Activated gamma-delta T cell (primary cell): Measurements from ENCODE around the gene HDAC9.

ENCODE experiments used
- DNase-seq: peaks from one replicate; lab custom pipeline; 2025; lab: John Stamatoyannopoulos, UW

HDAC9 gene

DNA sequence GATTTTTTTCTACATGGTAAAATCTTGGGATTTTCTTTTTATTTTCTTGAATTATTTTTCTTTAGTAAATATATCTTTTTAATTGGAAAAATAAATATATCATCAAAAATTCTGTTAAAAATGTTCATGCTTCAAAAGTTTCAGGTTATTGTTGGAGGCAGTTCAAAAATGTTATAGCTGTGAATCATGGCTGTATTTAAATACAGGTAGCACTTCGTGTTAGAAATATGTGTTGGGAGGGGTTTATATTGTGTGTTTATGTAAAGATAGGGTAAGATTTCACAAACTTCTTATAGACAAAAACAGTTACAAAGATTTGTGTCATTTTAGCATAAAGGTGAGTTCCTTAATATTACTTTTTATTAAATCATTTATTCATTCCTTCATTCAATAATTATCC lies 60.4 kb downstream of the HDAC9 start:
- no peak for DNase-seq

GRCh38 chr7:18558503-18558902 lies 63.0 kb downstream of the HDAC9 start:
- DNase-seq: no peak

DNA sequence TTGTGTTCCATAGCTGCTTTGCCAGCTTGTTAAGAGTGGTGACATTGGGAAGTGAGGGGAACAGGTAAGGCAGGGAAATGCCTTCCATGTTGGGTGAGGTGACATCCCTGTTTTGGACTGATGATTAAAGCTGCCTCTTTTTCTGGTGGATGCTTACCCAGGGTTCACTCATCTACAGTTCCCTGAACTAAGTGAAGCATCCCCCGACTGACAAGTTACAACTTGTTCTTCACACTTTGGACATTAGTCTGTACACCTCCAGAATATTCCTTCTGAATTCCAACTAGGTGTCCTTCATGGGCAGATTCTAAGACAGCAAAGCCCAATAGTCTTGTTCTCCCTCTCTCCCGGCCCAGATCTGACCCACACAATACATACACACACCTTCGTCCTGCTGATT lies 63.4 kb downstream of the HDAC9 start:
- DNase-seq: no peak

DNA sequence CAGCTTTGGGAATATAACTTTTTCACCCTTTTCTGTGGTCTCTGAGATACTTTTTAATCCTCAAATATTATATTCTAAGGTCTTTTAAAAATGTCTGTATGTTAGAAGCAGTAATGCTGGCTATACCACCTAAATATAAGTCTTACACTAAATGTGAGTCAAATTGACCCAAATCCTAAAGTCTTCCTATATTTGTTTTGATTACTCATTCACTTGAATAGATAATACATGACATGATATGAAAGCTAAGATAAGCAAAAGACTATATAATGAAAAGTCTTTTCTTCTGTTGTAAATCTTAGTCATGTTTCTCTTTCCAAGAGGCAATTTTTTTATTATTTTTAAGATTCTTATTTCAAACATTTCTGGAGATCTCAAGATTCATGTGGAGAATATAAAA lies 64.2 kb downstream of the HDAC9 start:
- no peak for DNase-seq

GRCh38 chr7:18564779-18565178 lies 69.2 kb downstream of the HDAC9 start:
- DNase-seq: no peak

GRCh38 chr7:18565337-18565736 lies 69.8 kb downstream of the HDAC9 start:
- no peak for DNase-seq

GRCh38 chr7:18566205-18566604 lies 70.7 kb downstream of the HDAC9 start:
- no peak for DNase-seq

DNA sequence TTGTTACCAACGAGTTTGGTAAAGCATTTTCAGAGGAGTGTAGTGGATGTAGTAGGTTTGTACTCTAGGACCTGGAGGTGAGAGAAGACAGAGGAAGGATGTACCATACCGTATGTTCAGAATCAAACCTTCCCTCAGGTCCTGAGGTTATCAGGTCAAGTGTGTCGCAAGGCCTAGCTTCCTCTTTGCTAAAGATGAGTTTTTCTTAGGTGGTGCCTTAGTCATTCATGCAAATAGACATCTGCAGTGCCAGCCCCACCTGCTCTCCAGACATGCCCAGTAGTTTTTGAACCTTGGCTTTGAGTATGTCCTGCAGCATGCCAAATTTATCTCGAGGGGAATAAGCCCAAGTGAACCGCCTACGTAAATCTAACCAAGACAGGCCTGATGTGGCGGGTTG lies 71.3 kb downstream of the HDAC9 start:
- no peak for DNase-seq

DNA sequence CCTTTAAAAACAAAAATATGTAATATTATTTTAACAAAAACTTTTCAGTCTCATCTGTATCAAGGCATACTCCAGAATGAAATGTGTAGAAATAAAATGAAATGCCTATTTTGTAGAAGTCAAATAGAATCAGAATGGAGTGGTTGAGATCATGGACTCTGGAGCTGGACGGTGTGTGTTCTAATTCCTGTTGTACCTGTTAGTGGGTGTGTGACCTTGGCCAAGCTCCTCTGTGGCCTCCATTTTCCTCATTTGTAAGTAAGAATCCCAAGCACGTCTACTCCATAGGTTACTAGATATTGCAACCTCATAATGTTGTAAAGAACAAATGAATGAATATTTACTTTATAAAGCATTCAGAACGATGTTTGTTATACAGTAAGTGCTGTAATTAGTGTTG lies 74.9 kb downstream of the HDAC9 start:
- DNase-seq: no peak

GRCh38 chr7:18570890-18571478 lies 75.4 kb downstream of the HDAC9 start:
- DNase-seq: no peak

DNA sequence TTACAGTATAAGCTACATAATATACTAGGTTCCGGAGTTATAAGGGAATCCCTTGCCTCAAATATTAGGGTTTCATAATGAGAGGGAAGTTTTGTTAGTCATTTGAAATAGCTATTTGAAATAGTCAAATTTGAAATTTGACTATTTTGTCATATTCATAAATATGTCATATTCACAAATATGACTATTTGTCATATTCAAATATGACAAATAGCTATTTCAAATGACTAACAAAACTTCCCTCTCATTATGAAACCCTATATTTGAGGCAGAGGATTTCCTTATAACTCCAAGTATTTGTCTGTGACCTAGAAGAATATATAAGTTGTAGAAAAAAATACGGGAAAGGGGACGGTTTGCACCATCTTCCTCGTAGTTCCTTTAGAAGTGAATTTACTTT lies 76.6 kb downstream of the HDAC9 start:
- no peak for DNase-seq

GRCh38 chr7:18572885-18573284 lies 77.3 kb downstream of the HDAC9 start:
- DNase-seq: no peak

DNA sequence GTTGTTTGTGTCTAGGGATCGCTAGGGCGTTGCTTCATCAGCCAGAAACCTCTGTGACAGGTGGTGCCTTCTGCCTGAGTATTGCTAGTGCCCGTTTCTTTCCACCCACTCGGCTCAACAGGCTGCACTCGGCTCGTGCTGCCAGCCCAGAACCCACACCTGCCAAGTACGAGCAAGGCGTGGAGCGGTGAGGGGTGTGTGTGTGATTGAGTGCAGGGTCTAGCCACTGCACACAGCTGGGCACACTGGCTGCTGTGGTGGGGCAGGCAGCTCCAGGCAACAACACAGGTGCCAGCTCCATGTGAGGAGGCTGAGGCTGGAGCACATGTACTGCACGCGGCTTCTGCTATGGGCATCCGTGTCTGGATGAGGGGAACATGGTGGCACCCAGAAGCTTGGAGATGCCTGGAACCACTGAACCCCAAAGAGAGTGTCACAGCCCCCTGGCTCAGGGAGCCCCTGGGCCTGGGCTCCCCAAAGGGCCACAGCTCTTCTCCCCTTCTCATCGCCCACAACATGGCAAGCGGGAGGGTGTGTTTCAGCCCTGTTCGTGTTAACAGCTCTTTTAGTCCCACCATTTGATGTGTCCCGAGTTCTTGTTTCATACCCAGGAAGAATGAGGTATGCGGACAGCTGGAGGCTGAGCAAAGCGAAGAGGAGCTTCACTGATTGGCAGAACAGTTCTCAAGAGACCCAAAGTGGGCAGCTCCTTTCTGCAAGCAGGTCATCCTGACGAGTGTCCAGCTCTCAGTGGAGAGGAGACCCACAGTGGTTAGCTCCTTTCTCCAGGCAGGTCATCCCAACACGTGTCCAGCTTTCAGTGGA lies 78.1 kb downstream of the HDAC9 start:
- DNase-seq: no peak

- no peak for DNase-seq
Measured at GRCh38 chr7:18574235-18574540, 78.6 kb downstream of the HDAC9 start.

DNA sequence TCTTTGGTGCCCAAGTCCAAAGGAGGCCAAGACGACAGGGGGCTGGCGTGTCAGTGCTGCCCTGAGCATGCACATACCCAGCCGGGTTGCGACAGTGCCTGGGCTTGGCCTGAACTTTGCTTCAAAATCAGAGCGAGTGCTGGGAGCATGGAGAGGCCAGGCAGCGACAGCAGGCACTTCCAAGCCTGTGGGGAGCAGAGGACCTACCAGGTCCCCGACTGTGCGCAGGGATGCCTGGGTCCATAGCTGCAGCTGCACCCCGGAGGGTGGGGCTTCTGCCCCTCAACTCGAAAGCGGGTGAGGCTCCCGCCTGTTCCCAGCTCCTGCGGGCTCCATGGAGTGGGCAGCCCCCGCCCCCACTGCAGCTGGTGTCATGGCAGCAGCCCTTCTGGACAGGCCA lies 79.1 kb downstream of the HDAC9 start:
- DNase-seq: no peak

GRCh38 chr7:18575622-18576572 lies 80.3 kb downstream of the HDAC9 start:
- no peak for DNase-seq

GRCh38 chr7:18577096-18577771 lies 81.7 kb downstream of the HDAC9 start:
- no peak for DNase-seq

- no peak for DNase-seq
Measured at GRCh38 chr7:18579698-18580097, 84.1 kb downstream of the HDAC9 start.

DNA sequence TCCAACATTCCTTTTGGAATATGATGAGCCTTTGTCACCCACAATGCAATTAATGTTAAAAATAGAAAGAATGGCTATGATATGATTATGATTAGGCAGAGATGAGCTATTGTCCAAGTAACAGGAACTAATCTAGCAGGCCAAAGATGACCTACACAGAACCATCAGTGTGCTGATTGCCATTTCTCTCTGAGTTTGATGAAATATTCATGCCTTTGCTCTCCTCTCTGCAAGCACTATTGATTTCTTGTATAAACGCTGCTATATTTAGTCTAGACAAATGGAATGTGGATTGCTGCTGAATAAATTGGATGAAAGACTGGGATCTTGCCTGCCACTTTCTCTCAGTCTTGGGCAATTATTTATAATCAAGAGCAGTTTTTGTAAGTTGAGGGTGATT lies 85.4 kb downstream of the HDAC9 start:
- DNase-seq: no peak

- no peak for DNase-seq
Measured at GRCh38 chr7:18583305-18583704, 87.8 kb downstream of the HDAC9 start.

- no peak for DNase-seq
Measured at GRCh38 chr7:18590241-18590640, 94.7 kb downstream of the HDAC9 start.

DNA sequence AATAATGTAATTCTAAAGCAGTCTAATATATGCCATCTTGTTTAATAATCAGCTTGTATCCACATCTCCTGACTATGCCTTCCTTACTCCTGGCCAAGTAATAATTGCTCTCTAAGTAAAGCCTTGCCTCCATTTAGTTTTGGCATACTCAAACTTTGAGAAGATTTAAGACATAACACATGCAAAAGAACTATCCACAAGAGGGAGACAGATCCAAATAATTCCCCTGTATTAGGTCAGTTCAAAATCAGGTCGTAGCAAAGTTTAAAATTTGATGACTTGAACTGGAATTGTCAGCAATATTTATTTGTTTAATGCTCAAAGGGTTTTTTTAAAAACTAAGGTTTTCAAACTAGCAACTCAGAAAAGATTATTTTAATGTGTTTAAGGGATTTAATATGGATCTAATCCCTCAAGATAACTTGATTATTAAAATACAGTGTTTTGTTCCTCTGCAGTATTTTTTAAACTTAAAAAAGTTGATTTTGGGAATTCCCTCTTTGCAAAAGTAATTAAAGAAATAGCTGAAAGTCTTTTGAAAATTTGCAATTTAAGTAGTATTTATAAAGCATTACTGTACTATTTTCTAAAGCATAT lies 95.3 kb downstream of the HDAC9 start:
- DNase-seq: no peak
